OCI-LY1 (cell line): ENCODE results near the gene AIFM2.
"Not testable (repeated sequence)": the region's sequence is repeated elsewhere in the genome, so short reads cannot be mapped to it uniquely, and the experiment has no call there.

Experiments
- H2AFZ ChIP-seq: fragments of 200-600 bp; sonication (generic), shearing (Covaris generic); 2 replicates; pipeline ENCODE4 v1.6.0; 2014; ENCODE audit warnings: antibody characterized with exemption, mild to moderate bottlenecking, low read length
- H3F3A ChIP-seq: fragments of 200-600 bp; sonication (generic), shearing (Covaris generic); 2 replicates; pipeline ENCODE4 v1.6.0; 2014; ENCODE audit warnings: mild to moderate bottlenecking, antibody characterized with exemption, low read length, moderate library complexity; ENCODE audit not compliant: insufficient read depth
- H3K27ac ChIP-seq: fragments of 200-600 bp; sonication (generic); 2 replicates; pipeline ENCODE4 v1.5.1; 2014; ENCODE audit warnings: low read length, mixed run types, mild to moderate bottlenecking, low read depth; ENCODE audit not compliant: poor library complexity, severe bottlenecking
- H3K27me3 ChIP-seq: fragments of 200-600 bp; sonication (generic); 2 replicates; pipeline ENCODE4 v1.6.0; 2014; ENCODE audit warnings: antibody characterized with exemption, mild to moderate bottlenecking, low read length, moderate library complexity; ENCODE audit not compliant: insufficient read depth
- H3K36me3 ChIP-seq: fragments of 200-600 bp; sonication (generic); 2 replicates; pipeline ENCODE4 v1.6.1; 2014; ENCODE audit warnings: mild to moderate bottlenecking, antibody characterized with exemption, low read length, moderate library complexity, mixed read lengths; ENCODE audit not compliant: insufficient read depth
- H3K4me1 ChIP-seq: fragments of 200-600 bp; sonication (generic); 2 replicates; pipeline ENCODE4 v1.5.1; 2014; ENCODE audit warnings: mild to moderate bottlenecking, low read length, moderate library complexity; ENCODE audit not compliant: insufficient read depth, severe bottlenecking
- H3K4me2 ChIP-seq: fragments of 200-600 bp; sonication (generic), shearing (Covaris generic); 2 replicates; pipeline ENCODE4 v1.6.1; 2014; ENCODE audit warnings: low read length
- H3K4me3 ChIP-seq: fragments of 200-600 bp; sonication (generic); 2 replicates; pipeline ENCODE4 v1.5.1; 2014; ENCODE audit warnings: low read length, low read depth, mild to moderate bottlenecking, mixed read lengths; ENCODE audit not compliant: poor library complexity, severe bottlenecking
- H3K79me2 ChIP-seq: fragments of 200-600 bp; shearing (Covaris generic); 2 replicates; pipeline ENCODE4 v1.6.1; 2016; ENCODE audit warnings: mixed run types, low read length, mixed read lengths; ENCODE audit not compliant: insufficient read depth
- H3K9ac ChIP-seq: fragments of 200-600 bp; sonication (generic), shearing (Covaris generic); 2 replicates; pipeline ENCODE4 v1.6.1; 2014; ENCODE audit warnings: mild to moderate bottlenecking, low read length, mixed read lengths
- H3K9me2 ChIP-seq: fragments of 200-600 bp; sonication (generic), shearing (Covaris generic); 2 replicates; pipeline ENCODE4 v1.6.1; 2014; ENCODE audit warnings: low read depth, mild to moderate bottlenecking, low read length, mixed read lengths
- H3K9me3 ChIP-seq: fragments of 200-600 bp; shearing (Covaris generic); 2 replicates; pipeline ENCODE4 v1.6.1; 2014; ENCODE audit warnings: low read length, mixed read lengths
- H4K20me1 ChIP-seq: fragments of 200-600 bp; sonication (generic), shearing (Covaris generic); 2 replicates; pipeline ENCODE4 v1.6.0; 2016; ENCODE audit warnings: mild to moderate bottlenecking, low read length; ENCODE audit not compliant: insufficient read depth
- EZH2 ChIP-seq: fragments of 200-600 bp; sonication (generic), shearing (Covaris generic); IDR thresholded peaks from 2 replicates; pipeline ENCODE4 v1.8.0; 2017; ENCODE audit warnings: borderline replicate concordance, mixed run types, mild to moderate bottlenecking, antibody characterized with exemption, low read length, moderate library complexity, mixed read lengths
- TF ChIP-seq, protein P1 (sequence below): fragments of 200-600 bp; sonication (generic), shearing (Covaris generic); IDR thresholded peaks from 2 replicates; pipeline ENCODE4 v1.5.1; 2017; ENCODE audit warnings: mild to moderate bottlenecking, antibody characterized with exemption, low read length, moderate library complexity, mixed read lengths

Gene AIFM2

DNA sequence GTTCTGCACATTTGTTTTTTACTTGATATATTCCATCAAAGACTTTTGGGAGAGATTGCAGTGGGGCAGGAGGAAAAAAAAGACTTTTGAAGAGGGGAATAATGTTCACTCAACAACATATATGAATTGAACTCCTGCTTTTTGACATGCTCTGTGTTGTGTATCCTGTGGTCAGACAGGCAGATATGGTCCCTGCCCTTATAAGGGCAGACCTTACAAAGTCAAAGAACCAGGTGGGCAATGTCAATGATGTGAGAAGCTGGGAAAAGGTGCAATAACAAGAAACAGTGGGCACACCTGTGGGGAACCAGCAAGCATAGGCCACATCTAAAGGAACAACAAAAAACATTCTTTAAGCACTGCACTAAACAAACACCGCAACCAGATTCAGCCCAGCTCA lies 8.2 kb downstream of the AIFM2 start:
- H3K79me2 ChIP-seq, result no peaks in the 10 kb centered on the region
- H3K4me1 ChIP-seq, result peaks cover 25% of the 10 kb centered on the region
- H3K4me2 ChIP-seq, result no peak overlapping the region
- no peak overlapping the region for H2AFZ ChIP-seq
- H3K27ac ChIP-seq, result peak overlapping the region; percentile 36
- no peaks in the 10 kb centered on the region for H3K27me3 ChIP-seq
- peaks cover 32% of the 10 kb centered on the region; the same call in 1 of the 2 replicates for H3K36me3 ChIP-seq
- H3K4me3 ChIP-seq, result no peak overlapping the region
- H3F3A ChIP-seq, result no peaks in the 10 kb centered on the region
- H4K20me1 ChIP-seq, result no peaks in the 10 kb centered on the region
- no peaks in the 10 kb centered on the region for H3K9me2 ChIP-seq
- H3K9me3 ChIP-seq, result no peaks in the 10 kb centered on the region
- H3K9ac ChIP-seq, result peak overlapping the region; percentile 3; the same call in 1 of the 2 replicates
- TF ChIP-seq, protein P1, sequence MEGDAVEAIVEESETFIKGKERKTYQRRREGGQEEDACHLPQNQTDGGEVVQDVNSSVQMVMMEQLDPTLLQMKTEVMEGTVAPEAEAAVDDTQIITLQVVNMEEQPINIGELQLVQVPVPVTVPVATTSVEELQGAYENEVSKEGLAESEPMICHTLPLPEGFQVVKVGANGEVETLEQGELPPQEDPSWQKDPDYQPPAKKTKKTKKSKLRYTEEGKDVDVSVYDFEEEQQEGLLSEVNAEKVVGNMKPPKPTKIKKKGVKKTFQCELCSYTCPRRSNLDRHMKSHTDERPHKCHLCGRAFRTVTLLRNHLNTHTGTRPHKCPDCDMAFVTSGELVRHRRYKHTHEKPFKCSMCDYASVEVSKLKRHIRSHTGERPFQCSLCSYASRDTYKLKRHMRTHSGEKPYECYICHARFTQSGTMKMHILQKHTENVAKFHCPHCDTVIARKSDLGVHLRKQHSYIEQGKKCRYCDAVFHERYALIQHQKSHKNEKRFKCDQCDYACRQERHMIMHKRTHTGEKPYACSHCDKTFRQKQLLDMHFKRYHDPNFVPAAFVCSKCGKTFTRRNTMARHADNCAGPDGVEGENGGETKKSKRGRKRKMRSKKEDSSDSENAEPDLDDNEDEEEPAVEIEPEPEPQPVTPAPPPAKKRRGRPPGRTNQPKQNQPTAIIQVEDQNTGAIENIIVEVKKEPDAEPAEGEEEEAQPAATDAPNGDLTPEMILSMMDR, result no peak
- TF ChIP-seq EZH2, result no peak

DNA sequence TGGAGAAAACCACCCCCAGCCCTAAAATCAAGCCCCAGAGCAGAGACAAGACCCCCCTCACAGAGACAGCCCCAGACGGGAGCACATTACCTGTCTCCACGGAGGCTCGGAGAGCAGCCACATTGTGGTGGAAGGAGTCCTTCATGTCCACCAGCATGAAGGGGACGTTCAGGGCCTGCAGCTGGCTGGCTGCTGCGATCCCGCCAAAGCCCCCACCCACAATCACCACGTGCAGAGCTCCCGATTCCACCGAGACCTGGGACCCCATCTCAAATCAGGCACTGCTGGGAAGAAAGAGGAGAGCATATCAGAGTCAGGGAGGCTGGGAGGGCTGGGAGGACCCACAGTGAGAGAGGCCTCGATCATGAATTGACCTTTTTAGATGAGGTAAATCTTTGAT lies 8.8 kb downstream of the AIFM2 start:
- Histone ChIP-seq H4K20me1 (no peaks in the 10 kb centered on the region), H2AFZ (no peak overlapping the region), H3K79me2 (no peaks in the 10 kb centered on the region), H3F3A (no peaks in the 10 kb centered on the region), H3K9ac (no peak overlapping the region), H3K9me3 (no peaks in the 10 kb centered on the region), H3K9me2 (no peaks in the 10 kb centered on the region), H3K4me1 (peaks cover 25% of the 10 kb centered on the region), H3K36me3 (peaks cover 38% of the 10 kb centered on the region; the same call in 1 of the 2 replicates), H3K4me2 (no peak overlapping the region), H3K27ac (no peak overlapping the region), H3K4me3 (no peak overlapping the region), H3K27me3 (no peaks in the 10 kb centered on the region)
- TF ChIP-seq, protein P1, result no peak
- TF ChIP-seq EZH2, result no peak

- H3K9me3 ChIP-seq, H3K4me2 ChIP-seq, H3K27ac ChIP-seq, H3K4me3 ChIP-seq, H3K9ac ChIP-seq, H3K9me2 ChIP-seq, H2AFZ ChIP-seq, H4K20me1 ChIP-seq, H3K79me2 ChIP-seq, H3F3A ChIP-seq, H3K27me3 ChIP-seq: not testable (repeated sequence)
- peaks cover 44% of the 10 kb centered on the region; the same call in 1 of the 2 replicates for H3K36me3 ChIP-seq
- peaks cover 25% of the 10 kb centered on the region for H3K4me1 ChIP-seq
Observed at GRCh38 chr10:70123166-70123565, 9.5 kb downstream of the AIFM2 start.

GRCh38 chr10:70122742-70123141 lies 9.9 kb downstream of the AIFM2 start:
- Histone ChIP-seq H3K4me2 (no peak overlapping the region), H3K4me1 (peaks cover 25% of the 10 kb centered on the region), H3F3A (no peaks in the 10 kb centered on the region), H3K9ac (no peak overlapping the region), H3K79me2 (no peaks in the 10 kb centered on the region), H3K27me3 (no peaks in the 10 kb centered on the region), H3K36me3 (peaks cover 45% of the 10 kb centered on the region; the same call in 1 of the 2 replicates), H3K9me2 (no peaks in the 10 kb centered on the region), H3K9me3 (no peaks in the 10 kb centered on the region), H2AFZ (no peak overlapping the region), H3K27ac (no peak overlapping the region), H4K20me1 (no peaks in the 10 kb centered on the region), H3K4me3 (no peak overlapping the region)
- TF ChIP-seq EZH2, result no peak
- TF ChIP-seq, protein P1, result no peak
